Ectodermal cell (in vitro differentiated cells): ENCODE results near the gene TMEM178B.

ENCODE experiments used
- H3K27ac ChIP-seq: 2 replicates; pipeline ENCODE4 v1.7.0; 2013; ENCODE audit warnings: mild to moderate bottlenecking, low read depth, low read length; ENCODE audit not compliant: insufficient read depth, poor library complexity, severe bottlenecking
- H3K27me3 ChIP-seq: 2 replicates; pipeline ENCODE4 v1.7.0; 2013; ENCODE audit warnings: mild to moderate bottlenecking, low read length; ENCODE audit not compliant: insufficient read depth, control insufficient read depth, poor library complexity, severe bottlenecking
- H3K36me3 ChIP-seq: one replicate; pipeline ENCODE4 v1.7.0; 2013; ENCODE audit warnings: low read length; ENCODE audit not compliant: control insufficient read depth, insufficient read depth
- H3K4me1 ChIP-seq: one replicate; pipeline ENCODE4 v1.7.0; 2013; ENCODE audit warnings: low read length; ENCODE audit not compliant: control insufficient read depth, insufficient read depth
- H3K4me3 ChIP-seq: 2 replicates; pipeline ENCODE4 v1.7.0; 2013; ENCODE audit warnings: low read depth, low read length, control low read depth; ENCODE audit not compliant: insufficient read depth
- H3K9me3 ChIP-seq: 2 replicates; pipeline ENCODE4 v1.7.0; 2013; ENCODE audit warnings: mild to moderate bottlenecking, low read length, moderate library complexity; ENCODE audit not compliant: control insufficient read depth
- WGBS, 2 experiments: methylation state at CpG; one replicate each; pipeline ENCODE4 v1.1.7; 2013; ENCODE audit warnings: missing lambda C conversion rate in 2 of 2; 5-methylcytosine and 5-hydroxymethylcytosine counted together

The TMEM178B gene

DNA sequence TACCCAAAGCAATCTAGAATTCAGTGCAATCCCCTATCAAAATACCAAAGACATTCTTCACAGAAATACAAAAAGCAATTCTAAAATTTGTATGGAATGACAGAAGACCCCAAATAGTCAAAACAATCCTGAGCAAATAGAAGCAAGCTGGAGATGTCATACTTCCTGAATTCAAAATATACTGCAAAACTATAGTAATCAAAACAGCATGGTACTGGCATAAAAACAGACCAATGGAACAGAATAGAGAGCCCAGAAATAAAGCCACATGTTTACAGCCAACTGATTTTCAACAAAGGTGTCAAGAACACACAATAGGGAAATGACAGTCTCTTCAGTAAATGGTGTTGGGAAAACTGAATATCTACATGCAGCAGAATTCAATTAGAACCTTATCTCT is 353.3 kb downstream of the TMEM178B start:
- Histone ChIP-seq H3K9me3 (no peaks in the 10 kb centered on the region), H3K4me3 (no peak overlapping the region), H3K36me3 (no peaks in the 10 kb centered on the region), H3K27me3 (no peaks in the 10 kb centered on the region), H3K4me1 (peaks cover 12% of the 10 kb centered on the region), H3K27ac (no peak overlapping the region)

GRCh38 chr7:141430455-141431139 is 356.7 kb downstream of the TMEM178B start:
- Histone ChIP-seq H3K27me3 (no peaks in the 10 kb centered on the region), H3K4me3 (no peak overlapping the region), H3K27ac (no peak overlapping the region), H3K36me3 (no peaks in the 10 kb centered on the region), H3K9me3 (no peaks in the 10 kb centered on the region), H3K4me1 (peaks cover 12% of the 10 kb centered on the region)
- WGBS, 2 experiments = 16 to 18% methylated on average over 12 of the region's 12 CpGs

GRCh38 chr7:141431140-141431479 is 357.2 kb downstream of the TMEM178B start:
- no peaks in the 10 kb centered on the region for H3K27me3 ChIP-seq
- H3K4me3 ChIP-seq = no peak overlapping the region
- no peaks in the 10 kb centered on the region for H3K9me3 ChIP-seq
- H3K4me1 ChIP-seq = peaks cover 12% of the 10 kb centered on the region
- H3K27ac ChIP-seq = no peak overlapping the region
- WGBS, 2 experiments = 44 to 48% methylated on average over 2 of the region's 2 CpGs
- no peaks in the 10 kb centered on the region for H3K36me3 ChIP-seq

DNA sequence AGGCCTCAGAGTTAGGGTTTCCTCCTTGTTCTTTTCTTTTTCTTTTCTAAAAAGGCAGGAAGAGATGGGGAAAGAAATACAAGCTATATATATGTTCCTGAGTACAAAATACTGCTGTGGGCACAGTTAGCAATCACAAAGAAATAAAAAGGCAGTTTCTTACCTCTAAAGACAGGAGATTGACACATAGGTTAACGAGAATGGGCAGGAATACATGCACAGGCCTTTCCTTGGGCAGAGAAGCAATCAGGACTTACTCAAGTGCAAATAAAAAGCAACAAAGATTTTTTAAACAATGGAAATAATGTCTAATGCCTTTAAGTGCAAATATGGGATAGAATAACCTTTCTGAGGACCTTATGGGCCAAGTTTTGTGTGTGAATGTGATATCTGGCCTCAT is 357.8 kb downstream of the TMEM178B start:
- H3K27me3 ChIP-seq = no peaks in the 10 kb centered on the region
- no peaks in the 10 kb centered on the region for H3K9me3 ChIP-seq
- 85 to 88% methylated on average over 1 of the region's 1 CpG for WGBS, 2 experiments
- H3K27ac ChIP-seq = no peak overlapping the region
- peaks cover 12% of the 10 kb centered on the region for H3K4me1 ChIP-seq
- no peak overlapping the region for H3K4me3 ChIP-seq
- no peaks in the 10 kb centered on the region for H3K36me3 ChIP-seq

GRCh38 chr7:141433698-141434097 is 359.8 kb downstream of the TMEM178B start:
- Histone ChIP-seq H3K27ac (no peak overlapping the region), H3K27me3 (no peaks in the 10 kb centered on the region), H3K9me3 (no peaks in the 10 kb centered on the region), H3K4me1 (peaks cover 12% of the 10 kb centered on the region), H3K4me3 (no peak overlapping the region), H3K36me3 (no peaks in the 10 kb centered on the region)
- WGBS, 2 experiments = 87 to 91% methylated on average over 2 of the region's 2 CpGs

DNA sequence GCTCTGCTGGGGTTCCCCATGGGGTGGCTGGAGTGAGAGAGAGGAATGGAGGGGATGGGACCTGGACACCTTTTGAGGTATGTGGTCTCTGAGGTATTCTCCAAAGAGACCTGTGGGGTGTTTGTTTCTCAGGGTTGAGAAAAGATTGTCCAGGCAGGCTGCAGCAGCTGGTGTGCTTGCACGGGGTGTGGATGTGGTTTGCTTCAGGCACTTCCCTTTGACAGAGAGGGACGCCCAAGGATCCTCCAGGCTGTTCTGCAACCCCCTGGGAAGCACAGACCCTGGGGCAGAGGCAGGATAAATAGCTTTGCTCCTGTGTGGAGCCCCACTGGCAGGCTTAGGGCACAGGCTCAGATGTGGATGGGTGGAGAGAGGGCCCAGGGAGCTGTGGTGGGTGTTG is 362.3 kb downstream of the TMEM178B start:
- no peak overlapping the region for H3K4me3 ChIP-seq
- H3K27ac ChIP-seq = no peak overlapping the region
- 78 to 87% methylated on average over 2 of the region's 2 CpGs for WGBS, 2 experiments
- H3K27me3 ChIP-seq = no peaks in the 10 kb centered on the region
- H3K4me1 ChIP-seq = no peaks in the 10 kb centered on the region
- H3K9me3 ChIP-seq = no peaks in the 10 kb centered on the region
- no peaks in the 10 kb centered on the region for H3K36me3 ChIP-seq

GRCh38 chr7:141436575-141437075 is 362.8 kb downstream of the TMEM178B start:
- no peaks in the 10 kb centered on the region for H3K4me1 ChIP-seq
- 89 to 92% methylated on average over 7 of the region's 7 CpGs for WGBS, 2 experiments

GRCh38 chr7:141439164-141439563 is 365.3 kb downstream of the TMEM178B start:
- H3K27ac ChIP-seq = no peak overlapping the region
- no peaks in the 10 kb centered on the region for H3K27me3 ChIP-seq
- 86 to 87% methylated on average over 2 of the region's 2 CpGs for WGBS, 2 experiments
- H3K36me3 ChIP-seq = no peaks in the 10 kb centered on the region
- H3K9me3 ChIP-seq = no peaks in the 10 kb centered on the region
- no peaks in the 10 kb centered on the region for H3K4me1 ChIP-seq
- H3K4me3 ChIP-seq = no peak overlapping the region

More at GRCh38 chr7:141436575-141437075, 362.8 kb downstream of the TMEM178B start:
- no peaks in the 10 kb centered on the region for H3K27me3 ChIP-seq
- H3K36me3 ChIP-seq = no peaks in the 10 kb centered on the region
- no peak overlapping the region for H3K4me3 ChIP-seq
- no peak overlapping the region for H3K27ac ChIP-seq
- no peaks in the 10 kb centered on the region for H3K9me3 ChIP-seq

DNA sequence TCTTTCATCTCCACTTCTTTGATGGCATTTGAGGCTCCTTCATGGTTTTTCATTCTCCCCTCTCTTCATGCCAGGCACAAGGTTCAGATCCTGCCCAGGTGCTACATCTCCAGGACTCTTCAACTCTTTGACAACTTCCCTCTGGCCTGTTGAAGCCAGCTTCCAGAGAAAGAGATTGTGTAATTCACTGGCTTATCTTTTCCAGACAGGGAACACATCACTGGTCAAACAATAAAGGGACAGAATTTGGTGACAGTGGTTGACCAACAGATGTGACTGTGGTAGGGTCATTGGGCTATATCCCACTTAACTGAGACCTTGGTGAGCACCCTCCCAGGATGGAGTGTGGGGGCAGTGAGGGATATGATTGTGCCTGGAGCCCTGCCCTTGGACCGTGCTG is 365.9 kb downstream of the TMEM178B start:
- WGBS, 2 experiments = 86 to 88% methylated on average over 1 of the region's 1 CpG

GRCh38 chr7:141441837-141442627 is 368.2 kb downstream of the TMEM178B start:
- H3K9me3 ChIP-seq = no peaks in the 10 kb centered on the region
- no peaks in the 10 kb centered on the region for H3K4me1 ChIP-seq
- H3K27me3 ChIP-seq = no peaks in the 10 kb centered on the region
- 92 to 94% methylated on average over 11 of the region's 11 CpGs for WGBS, 2 experiments
- H3K4me3 ChIP-seq = no peak overlapping the region
- no peak overlapping the region for H3K27ac ChIP-seq
- no peaks in the 10 kb centered on the region for H3K36me3 ChIP-seq

More for the DNA sequence above, 365.9 kb downstream of the TMEM178B start:
- H3K4me3 ChIP-seq = no peak overlapping the region
- no peak overlapping the region for H3K27ac ChIP-seq
- no peaks in the 10 kb centered on the region for H3K27me3 ChIP-seq
- H3K4me1 ChIP-seq = no peaks in the 10 kb centered on the region
- H3K9me3 ChIP-seq = no peaks in the 10 kb centered on the region
- no peaks in the 10 kb centered on the region for H3K36me3 ChIP-seq
